ENCODE results near the gene ANKRD7. TPM values are rescaled to one million over a fixed set of nuclear protein-coding genes. Genes with fewer than 3 reads are reported as not detected.

Gene ANKRD7
- total RNA-seq, 1 donor from 2014 or later, result 0.70 TPM

Other genes starting within 250 kb of the ANKRD7 start
- 19.1 TPM for gene LSM8, start 40.5 kb upstream of the ANKRD7 start, total RNA-seq